NCI-H526 treated with DMSO at 0.1 percent for 48 hours (cell line): ENCODE measurements around the gene GPR39.

Experiments
- DNase-seq: peaks from one replicate; lab custom pipeline; 2025; lab: John Stamatoyannopoulos, UW

The GPR39 gene

DNA sequence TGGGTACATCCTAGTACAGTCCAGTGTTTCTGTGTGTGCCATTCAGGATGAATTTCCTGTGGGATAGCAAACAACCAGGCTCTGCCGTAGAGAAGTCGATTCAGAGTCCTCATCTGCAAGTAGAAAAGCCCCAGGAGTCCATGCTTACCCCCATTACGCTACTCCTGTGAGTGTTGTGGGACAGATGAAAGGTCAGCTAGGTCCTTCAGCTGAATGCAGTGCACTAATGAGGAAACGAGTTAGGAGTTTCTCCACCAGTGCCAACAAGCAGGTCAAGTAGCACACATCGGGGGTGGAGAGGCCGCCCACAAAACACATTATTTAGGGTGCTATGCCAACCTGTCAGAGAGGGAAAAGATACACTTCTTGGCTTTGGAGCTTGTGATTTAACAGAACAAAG, 2.5 kb upstream of the GPR39 start:
- no peak for DNase-seq

DNA sequence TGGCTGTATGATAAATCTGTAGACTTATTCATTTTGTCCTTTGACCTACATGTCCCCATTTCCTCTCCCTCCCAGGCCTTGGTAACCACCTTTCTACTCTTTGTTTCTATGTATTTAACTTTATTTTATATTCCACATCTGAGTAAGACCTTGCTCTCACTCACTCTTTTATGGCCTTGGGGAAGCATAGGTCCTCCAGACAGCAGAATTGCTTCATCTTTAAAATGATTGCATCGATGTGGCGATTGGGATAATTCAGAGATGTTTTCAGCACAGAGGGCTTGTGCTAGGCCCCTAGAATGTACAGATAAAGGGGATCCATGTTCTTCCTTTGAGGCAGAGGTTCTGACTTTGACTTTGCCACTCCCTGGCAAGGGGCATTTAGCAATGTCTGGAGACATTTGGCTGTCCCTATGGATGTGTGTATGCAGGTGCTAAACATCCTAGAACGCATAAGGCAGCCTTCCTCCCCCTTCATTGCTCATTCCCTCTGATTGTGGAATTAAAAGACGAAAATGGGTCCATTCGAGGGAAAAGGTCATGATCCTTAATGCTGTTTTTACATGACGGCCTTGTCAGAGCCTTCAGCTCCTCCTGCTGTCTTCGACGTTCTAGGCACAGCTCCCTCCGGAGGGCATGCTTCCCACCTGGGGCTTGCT, 1.2 kb upstream of the GPR39 start:
- peak; percentile 36 for DNase-seq

DNA sequence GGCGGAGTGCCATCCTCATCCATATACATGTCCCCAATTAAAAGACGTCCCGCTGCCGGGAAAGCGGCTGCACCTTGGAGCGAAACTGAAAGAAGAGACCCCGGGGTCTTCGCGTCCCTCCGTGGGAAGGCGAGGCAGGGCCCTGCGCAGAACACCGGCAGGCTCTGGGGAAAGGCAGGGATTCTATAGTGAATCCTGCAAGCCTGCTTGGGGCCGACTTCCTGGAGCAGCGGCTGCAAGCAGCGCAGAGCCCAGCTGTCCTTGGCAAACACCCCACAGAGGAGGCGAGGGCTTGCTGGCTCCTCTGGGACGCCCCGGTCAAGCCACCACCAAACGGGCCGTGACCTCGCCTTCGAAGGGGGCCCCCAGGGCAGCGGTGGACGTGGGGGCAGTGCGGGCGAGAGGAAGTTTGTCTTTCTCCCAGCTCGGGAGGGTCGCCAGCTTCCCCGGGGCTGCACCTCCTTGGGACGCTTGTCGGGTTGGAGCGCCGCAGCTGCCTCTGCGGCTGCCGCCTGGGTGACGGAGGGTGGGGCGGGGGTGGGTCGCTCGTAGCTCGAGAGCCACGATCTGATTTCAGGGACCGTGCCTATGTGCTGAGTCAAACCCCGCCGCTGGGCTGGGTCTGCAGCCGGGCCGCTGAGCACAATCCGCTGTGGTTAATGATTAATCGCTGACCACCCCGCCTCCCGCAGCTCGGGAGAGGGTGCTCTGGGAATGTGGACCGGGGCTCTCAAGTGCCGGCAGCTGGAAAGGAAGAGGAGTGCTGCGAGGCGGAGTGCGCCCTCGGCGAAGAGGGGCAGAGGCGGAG, 486 bp upstream of the GPR39 start:
- peak; percentile 91 for DNase-seq

DNA sequence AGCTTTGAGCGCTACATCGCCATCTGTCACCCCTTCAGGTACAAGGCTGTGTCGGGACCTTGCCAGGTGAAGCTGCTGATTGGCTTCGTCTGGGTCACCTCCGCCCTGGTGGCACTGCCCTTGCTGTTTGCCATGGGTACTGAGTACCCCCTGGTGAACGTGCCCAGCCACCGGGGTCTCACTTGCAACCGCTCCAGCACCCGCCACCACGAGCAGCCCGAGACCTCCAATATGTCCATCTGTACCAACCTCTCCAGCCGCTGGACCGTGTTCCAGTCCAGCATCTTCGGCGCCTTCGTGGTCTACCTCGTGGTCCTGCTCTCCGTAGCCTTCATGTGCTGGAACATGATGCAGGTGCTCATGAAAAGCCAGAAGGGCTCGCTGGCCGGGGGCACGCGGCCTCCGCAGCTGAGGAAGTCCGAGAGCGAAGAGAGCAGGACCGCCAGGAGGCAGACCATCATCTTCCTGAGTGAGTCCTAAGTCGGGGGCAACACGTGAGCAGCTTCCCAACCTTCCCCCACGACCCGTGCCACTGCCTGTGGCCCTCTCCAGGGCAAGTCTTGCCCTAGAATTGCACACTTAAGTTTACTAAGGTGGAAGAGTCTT, 928 bp downstream of the GPR39 start:
- no peak for DNase-seq

DNA sequence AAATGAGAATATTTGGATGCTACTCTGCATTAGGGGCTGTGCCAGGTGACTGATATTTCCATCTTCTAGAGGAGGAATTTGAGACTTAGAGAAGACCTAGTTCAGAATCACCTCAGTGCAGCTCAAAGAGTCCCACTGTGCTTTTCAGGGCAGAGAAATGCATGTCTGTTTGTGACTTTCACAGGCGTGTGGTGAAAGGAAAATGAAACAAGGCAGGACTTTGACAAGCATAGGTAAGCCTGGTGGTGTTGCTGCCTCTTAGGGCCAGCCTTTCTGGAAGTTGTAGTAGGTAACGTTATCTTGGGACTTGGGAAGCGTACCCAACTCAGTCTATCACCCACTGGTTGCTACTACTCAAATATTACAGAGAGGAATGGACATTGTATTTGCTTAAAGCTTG, 2.6 kb downstream of the GPR39 start:
- no peak for DNase-seq

DNA sequence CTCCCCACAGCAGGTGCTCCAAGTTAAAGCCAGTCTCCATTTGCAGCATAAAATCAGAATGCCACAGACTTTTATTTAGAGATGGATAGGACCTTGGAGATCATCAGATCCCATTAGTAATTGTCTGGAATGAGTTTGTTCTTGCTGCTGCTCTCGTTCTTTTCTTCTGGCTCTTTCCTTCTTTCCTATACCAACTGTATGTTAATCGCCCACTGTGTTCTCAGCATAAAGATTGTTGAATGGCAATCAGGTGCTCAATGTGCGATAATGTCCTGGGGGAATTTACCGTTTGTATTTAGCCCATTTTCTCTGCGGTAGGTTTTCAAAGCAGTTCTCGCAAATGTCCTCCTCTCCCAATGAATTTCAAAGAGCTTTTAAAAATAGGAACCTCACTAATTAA, 3.3 kb downstream of the GPR39 start:
- no peak for DNase-seq

DNA sequence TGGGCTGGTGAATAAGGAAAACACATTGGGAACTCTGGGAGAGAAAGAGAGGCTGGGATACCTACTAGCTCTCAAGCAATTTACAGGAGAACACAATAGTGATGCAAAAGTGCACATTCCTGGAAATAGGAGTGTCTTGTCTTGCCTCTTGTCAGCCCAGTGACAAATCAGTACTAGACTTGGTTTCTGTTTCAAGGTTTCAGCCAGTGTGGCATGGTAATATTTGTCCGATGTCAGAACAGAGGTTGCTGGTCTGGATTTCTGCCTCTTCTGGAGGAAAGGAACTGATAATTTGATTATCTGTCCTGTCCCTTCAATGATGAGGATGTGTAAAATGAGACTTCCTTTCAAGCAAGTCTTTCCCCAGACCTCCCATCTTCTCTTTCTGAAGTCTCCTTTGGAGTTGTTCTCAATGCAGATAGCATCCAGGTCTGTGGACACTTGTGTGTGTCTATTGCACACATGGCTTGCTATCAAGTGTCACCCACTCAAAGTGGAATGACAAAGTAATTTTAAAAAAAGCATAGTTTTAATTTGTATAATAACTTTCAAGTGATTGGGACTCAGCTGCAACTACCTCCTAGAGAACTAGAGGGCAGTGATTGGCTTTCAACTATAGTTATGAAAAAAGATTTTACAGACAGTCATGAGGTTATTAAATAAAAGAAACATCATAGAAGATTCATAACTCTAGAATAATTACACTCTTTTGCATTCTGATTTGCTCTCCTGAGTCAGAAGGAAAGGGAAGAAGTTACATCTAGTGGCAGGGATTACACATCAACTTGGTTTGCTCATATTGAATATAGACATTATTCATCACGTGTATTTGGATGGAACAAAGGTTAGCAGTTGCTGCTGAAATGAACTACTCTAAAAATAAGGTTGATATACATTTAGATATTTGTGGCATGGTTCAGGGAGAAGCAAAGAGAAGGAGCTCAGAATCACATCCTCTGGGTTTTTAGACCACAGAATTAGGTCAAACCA, 4.5 kb downstream of the GPR39 start:
- DNase-seq: no peak

DNA sequence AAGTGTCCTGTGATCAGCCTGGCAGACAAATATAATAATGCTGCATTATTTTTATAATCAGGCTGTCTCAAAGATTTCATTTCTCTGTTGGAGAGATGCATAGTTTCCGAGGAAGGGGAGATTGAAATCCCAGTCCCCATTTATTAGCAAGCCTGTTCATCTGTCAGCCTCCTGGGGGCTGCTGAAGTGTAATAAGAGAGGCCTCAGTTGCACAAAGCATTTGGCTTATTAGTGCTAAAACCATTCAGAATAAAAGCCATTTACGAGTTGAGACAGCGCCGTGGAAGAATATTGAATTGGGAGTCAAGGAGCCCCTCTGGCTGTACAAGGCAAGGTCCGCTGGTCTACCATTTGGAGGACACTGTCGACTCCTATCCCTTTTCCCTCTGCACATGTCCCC, 6.1 kb downstream of the GPR39 start:
- DNase-seq: no peak

DNA sequence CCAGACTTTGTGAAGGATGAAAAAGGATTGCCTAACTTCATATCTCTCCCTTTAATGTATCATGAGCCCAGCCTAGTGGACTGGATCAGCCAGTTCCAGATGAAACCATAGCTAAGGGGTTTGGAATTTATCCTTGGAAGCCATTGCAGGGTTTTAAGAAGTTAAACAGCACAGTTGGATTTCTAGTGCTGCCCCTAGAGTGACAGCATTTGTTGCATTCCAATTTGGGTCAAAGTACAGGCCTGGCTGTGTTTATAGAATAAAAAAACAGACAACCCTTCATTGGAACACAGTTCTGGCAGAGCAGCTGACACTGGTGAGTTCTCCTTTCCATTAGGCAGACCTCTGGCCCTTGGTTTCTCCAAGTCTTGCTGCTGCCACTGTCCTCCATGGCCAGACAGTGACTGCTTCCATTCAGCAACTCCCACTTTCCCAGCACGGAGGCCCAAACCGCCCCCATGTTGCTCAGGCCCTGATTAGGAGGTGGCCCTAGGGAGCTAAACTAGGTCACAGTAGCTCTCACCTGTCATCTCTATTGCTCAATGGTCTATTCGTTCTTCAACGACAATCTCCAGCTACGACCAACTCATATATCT, 8.0 kb downstream of the GPR39 start:
- DNase-seq: no peak

DNA sequence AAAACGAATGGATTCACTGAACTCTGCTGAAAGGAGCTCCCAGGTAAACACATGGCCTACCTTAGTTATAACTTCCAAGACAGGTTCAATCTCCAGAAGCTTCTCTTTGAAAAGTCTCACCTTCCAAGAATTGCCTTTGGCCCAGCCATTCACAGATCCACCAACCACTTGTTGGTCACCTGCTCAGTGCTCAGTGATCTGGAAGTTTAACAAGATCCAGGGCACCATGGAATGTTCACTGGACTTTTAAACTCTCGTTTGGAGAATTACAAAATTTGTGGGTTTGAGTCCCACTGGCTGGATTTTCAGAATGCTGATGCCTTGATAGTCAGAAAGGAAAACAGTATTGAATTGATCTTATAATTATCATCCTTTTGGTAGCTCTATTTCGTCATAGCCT, 9.4 kb downstream of the GPR39 start:
- no peak for DNase-seq

DNA sequence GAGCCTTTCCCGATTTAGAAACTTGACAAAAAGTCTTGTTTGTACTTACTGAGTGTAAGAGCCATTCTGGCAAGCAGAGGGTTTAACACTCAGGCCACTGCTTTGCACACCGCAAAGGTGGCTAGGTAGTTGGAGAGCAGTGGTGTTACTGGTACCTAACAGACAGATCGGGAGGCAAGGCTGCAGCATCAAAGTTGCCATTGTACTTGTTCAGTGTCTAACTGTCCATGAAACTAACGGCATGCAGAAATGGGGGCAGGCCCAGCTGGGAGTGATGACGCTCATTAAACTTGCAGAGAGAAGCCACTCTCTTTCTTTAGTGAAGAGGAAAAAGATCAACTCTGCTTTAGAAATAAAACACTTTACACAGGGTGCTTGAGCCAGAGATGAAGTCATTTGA, 10.1 kb downstream of the GPR39 start:
- DNase-seq: no peak

DNA sequence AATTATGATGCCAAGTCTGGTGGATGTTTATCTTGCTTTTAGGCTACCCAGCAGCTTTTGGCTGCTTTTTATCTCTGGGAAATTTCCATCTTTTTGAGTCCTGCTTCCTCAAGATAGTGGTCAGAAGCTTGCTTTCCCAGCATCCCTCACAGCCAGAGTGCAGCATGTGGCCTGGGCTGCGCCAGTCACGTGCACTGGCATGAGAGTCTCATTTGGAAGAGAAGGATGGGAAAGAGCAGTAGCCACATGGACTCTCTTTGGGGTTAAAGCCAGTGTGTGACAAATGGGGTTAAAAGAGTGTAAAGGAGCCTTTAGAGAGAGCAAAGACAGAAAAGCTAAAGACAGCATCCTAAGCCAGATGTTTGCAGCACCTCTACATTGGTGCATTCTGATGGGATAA, 12.7 kb downstream of the GPR39 start:
- DNase-seq: no peak

DNA sequence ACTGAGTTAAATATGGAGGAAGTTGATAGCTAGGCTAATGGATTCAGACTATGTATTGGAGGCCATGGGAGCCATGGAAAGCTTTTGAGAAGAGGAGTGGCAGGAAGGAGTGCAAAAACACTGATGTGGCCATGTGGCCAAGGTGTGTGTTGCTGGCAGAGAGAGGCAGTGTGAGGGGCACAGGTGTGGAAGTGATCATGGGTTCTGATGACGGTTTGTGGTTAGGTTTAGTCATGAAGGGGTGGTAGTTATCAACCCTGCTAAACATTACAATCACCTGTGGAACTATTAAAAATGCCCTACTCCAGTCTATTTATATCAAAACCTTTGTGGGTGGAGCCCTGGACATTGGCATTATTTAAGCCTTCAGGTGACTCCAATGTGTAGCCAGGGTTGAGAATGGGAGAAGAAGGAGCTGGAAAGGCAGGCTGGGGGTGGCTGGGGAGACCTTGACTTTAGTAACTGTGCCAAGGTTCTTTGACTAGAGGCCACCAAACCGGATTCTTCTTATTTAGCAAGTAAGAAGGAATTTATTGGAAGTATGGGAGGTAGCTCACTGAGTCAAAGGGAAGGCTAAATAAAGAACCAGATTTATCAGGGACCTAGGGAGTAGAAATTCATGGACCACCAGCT, 13.5 kb downstream of the GPR39 start:
- no peak for DNase-seq

DNA sequence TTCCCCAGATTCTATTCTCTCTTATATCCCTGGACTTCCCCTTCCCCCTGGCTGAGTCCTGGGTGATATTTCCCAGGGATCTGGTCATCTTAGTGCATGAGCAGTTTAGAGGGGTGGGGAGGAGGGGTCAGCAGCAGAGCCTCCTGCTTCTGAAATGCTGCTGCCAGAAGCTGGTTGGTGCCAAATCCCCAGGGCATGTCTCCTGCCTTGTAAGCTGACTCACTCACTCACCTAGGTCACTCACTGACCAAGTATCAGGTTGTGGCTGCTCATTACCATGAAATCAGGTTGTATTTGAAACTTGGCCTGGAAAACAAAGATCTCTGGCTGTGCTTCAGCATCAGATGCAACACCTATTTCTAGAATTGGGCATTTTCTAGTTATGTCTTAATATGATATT, 14.3 kb downstream of the GPR39 start:
- no peak for DNase-seq

DNA sequence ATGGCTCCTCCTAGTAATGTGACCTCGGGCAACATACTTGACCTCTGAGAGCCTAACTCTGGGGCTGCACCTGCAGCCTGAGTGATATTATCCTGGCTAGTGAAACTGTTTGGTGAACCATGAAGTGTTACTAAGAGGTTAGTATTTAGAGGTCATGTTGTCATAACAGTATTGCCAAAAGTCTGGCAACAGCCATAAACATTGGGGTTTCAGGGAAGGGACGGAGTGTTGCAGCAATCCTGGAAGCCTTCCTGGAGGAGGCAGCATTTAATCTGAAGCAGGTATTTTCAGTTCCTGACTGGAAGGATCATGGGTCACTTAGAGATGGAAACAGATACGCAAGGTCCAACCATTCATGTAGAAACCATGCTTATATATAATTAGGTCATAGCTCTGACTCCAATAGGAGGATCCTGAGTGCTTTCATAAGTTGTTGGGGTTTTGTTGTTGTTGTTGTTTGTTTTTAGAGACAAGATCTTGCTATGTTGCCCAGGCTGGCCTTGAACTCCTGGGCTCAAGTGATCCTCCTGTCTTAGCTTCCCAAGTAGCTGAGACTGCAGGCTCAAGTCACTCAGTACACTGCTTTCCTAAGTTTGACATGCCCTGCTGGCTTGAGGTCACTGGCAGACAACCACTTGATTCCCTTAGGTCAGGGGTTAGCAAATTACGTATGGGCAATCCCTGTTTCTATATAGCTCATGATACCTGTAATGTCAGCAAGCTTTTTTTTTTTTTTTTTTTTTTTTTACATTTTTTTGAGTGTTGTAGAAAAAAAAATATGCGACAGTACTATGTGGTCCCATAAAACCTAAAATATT, 21.5 kb downstream of the GPR39 start:
- no peak for DNase-seq

DNA sequence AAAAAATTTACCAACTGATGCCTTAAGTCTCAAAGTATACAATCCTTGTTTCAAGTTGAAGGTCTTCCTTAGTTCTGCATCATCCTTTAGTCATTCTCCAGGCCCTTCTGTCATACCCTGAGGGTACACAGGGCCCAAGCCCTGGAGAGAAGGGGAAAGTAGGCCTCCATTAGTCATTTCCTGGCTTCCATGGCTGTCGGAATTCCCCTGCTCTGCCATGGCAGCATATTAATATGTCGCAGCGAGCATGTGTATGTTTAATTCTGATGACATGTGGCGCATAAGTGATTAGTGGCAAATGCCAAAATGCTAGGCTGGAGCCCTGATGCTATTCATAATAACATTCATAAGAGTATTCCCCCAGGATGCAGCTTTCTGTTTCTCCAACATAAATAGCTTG, 22.1 kb downstream of the GPR39 start:
- no peak for DNase-seq

DNA sequence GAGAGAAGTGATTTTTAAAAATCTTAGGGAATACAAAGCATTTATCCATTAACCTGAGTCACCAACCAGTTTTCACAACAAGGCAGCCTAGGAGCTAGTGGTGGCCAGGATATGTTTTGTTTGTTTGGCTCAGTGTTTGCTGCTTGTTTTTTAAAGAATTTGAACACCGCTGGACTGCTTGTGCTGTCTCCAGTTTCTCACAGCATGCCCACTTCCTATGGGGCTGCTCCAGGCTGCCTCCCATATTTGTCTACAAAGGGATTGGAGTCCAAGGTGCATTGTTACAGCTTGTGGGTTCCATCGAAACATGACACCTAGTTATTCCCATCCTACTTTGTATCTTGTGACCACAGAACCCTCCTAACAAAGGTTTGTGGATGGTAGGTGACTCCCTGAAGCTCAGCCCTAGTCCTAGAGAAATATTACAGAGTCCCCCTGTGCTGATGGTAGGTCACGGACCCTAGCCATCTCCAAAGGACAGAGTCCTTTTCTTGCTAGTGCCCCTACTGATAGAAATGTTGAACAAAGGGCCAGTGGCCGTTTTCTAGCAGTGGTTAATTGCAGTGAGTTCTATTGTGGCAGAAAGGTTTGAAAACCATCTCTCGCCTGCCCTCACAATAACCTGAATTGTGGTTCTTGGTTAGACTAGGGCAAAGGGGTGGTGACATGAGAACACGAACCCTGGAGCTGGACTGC, 23.2 kb downstream of the GPR39 start:
- DNase-seq: peak; percentile 18

DNA sequence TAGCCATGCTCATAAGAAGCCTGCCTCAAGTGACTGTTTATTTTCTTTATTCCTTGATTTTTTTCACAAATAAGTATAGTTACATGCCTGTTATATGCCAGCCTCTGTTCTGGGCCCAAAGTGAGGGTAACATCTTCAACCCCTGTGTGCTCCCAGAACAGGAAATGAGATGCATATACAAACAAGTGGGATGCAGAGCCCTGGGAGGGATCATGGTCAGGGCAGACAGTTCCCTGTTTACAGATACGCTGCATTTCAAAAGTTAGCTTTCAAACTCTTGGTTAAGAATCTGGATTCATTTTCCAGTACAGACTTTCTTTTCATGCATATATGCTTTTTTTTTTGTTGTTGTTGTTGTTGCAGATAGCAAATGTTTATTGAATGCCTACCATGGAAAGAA, 24.4 kb downstream of the GPR39 start:
- DNase-seq: no peak

DNA sequence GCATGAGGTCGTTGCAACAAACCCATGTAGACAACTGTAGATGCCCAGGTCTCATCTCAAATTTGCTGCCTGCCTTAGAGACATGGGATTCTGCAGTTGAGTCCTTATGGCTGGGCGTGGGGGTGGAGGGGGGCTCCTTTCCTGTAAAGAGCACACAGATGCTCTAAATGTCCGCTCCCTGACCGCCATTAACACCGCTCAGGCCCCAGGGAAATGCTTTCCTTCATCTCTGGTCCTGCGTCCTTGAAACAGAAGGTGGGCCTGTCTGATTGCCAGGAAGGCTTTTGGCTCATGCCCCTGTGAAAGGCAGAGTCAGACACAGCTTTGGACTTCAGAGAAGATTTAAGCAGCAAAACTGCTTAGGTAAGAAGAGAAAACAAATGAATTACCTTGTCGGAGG, 25.7 kb downstream of the GPR39 start:
- DNase-seq: no peak

DNA sequence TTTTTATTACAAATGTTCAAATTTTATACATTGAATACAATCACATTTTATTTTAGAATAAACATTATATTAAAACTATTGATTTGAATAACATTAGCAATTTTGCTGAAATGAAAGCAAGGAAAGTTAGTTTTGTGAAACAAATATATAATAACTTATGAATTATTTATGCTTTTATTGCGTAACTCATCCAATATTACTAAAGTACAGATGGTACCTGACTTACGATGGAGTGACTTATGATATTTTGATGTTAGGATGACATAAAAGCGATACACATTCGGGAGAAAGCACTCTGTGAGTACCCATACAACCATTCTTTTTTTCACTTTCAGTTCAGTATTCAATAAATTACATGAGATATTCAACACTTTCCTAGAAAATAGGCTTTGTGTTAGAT, 26.5 kb downstream of the GPR39 start:
- DNase-seq: no peak
